HCT116 (cell line): ENCODE measurements around the gene RPUSD3.

Source experiments
- CTCF ChIP-seq, 3 experiments: fragments of 200-600 bp in 1 of 3; sonication (generic) in 1 of 3; IDR thresholded peaks in 2 of 3; conservative IDR thresholded peaks in 1 of 3; 2 replicates each; pipeline ENCODE4 v1.5.1; 2012 to 2017; ENCODE audit warnings: low read depth in 2 of 3, low read length in 2 of 3, antibody characterized with exemption in 1 of 3, borderline replicate concordance in 1 of 3, control low read depth in 1 of 3, mild to moderate bottlenecking in 1 of 3, mixed read lengths in 1 of 3, mixed run types in 1 of 3, moderate library complexity in 1 of 3; ENCODE audit not compliant: insufficient read depth in 1 of 3
- ZBTB33 ChIP-seq: IDR thresholded peaks from 2 replicates; pipeline ENCODE4 v1.6.1; 2011; ENCODE audit warnings: mild to moderate bottlenecking, low read length, moderate library complexity; ENCODE audit not compliant: insufficient replicate concordance; ENCODE audit errors: extremely low read depth

- peak; percentile 23 to 65 (median 65); a peak in 4 of 6 replicates for TF ChIP-seq CTCF (IDR thresholded peaks at IDR 0.05 in 2 of 3, conservative IDR thresholded peaks at IDR 0.05 in 1 of 3; ENCODE audit: borderline replicate concordance in 1 of 3, insufficient read depth in 1 of 3, low read depth in 2 of 3, low read length in 2 of 3)
- TF ChIP-seq ZBTB33 = no peak
These were observed 35.3 kb downstream of the RPUSD3 start for GRCh38 chr3:9808345-9809037.
